SK-N-SH (cell line): ENCODE results near the gene AGBL3. TPM values are rescaled to one million over a fixed set of nuclear protein-coding genes. Genes with fewer than 3 reads are reported as not detected.

Source experiments
- CTCF ChIA-PET: fragments of 300-600, 350-600 bp; formaldehyde crosslinking; extraction: SDS; loops from one replicate; lab custom pipeline; 2021; lab: Yijun Ruan, JAX
- POLR2A ChIA-PET: fragments of 350-600 bp; sonication (Branson Sonifier 250); formaldehyde crosslinking; extraction: SDS; loops from one replicate; lab custom pipeline; 2020; ENCODE audit warnings: antibody characterized with exemption, inconsistent platforms; lab: Yijun Ruan, JAX
- DNase-seq: peaks from one replicate; pipeline ENCODE4 v3.0.0; 2012
- H2AFZ ChIP-seq: fragments of 200-600 bp; sonication (generic); 2 replicates; pipeline ENCODE4 v1.8.1; 2016; ENCODE audit warnings: antibody characterized with exemption, mild to moderate bottlenecking, low read depth
- H3F3A ChIP-seq: fragments of 200-600 bp; sonication (generic); replicated peaks from 2 replicates; pipeline ENCODE3; 2016; ENCODE audit warnings: antibody characterized with exemption, mild to moderate bottlenecking; ENCODE audit not compliant: insufficient read depth
- H3K27ac ChIP-seq, 2 experiments: fragments of 200-500 bp in 1 of 2; fragments of 200-600 bp in 1 of 2; sonication (Bioruptor generic) in 1 of 2; sonication (generic), shearing (Covaris generic) in 1 of 2; 2 replicates each; pipeline versions ENCODE4 v1.5.1 to v1.6.1; 2014 to 2016; ENCODE audit warnings: low read depth in 2 of 2, inconsistent platforms in 1 of 2, low read length in 1 of 2, mild to moderate bottlenecking in 1 of 2, mixed read lengths in 1 of 2
- H3K27me3 ChIP-seq: fragments of 200-600 bp; sonication (generic), shearing (Covaris generic); 2 replicates; pipeline ENCODE4 v1.6.1; 2016; ENCODE audit warnings: mixed run types; ENCODE audit not compliant: insufficient read depth
- H3K36me3 ChIP-seq, 2 experiments: fragments of 200-500 bp in 1 of 2; fragments of 200-600 bp in 1 of 2; sonication (Bioruptor generic) in 1 of 2; sonication (generic) in 1 of 2; replicated peaks in 1 of 2; 2 replicates each; pipeline versions ENCODE3 to v1.5.1; 2014 to 2016; ENCODE audit warnings: low read length in 1 of 2, mild to moderate bottlenecking in 1 of 2; ENCODE audit not compliant: insufficient read depth in 2 of 2, control insufficient read depth in 1 of 2
- H3K4me1 ChIP-seq, 2 experiments: fragments of 200-500 bp in 1 of 2; fragments of 200-600 bp in 1 of 2; sonication (Bioruptor generic) in 1 of 2; sonication (generic), shearing (Covaris generic) in 1 of 2; 2 replicates each; pipeline versions ENCODE4 v1.5.1 to v1.6.1; 2014 to 2016; ENCODE audit warnings: low read depth in 1 of 2, low read length in 1 of 2, mixed run types in 1 of 2; ENCODE audit not compliant: insufficient read depth in 2 of 2, control insufficient read depth in 1 of 2
- H3K4me2 ChIP-seq: fragments of 200-600 bp; sonication (generic), shearing (Covaris generic); 2 replicates; pipeline ENCODE4 v1.6.1; 2017; ENCODE audit warnings: mixed run types
- H3K4me3 ChIP-seq, 2 experiments: fragments of 200-500 bp in 1 of 2; fragments of 200-600 bp in 1 of 2; sonication (Bioruptor generic) in 1 of 2; sonication (generic), shearing (Covaris generic) in 1 of 2; 2 replicates each; pipeline versions ENCODE4 v1.5.1 to v1.8.1; 2014 to 2016; ENCODE audit warnings: low read depth in 2 of 2, inconsistent platforms in 1 of 2, low read length in 1 of 2, mild to moderate bottlenecking in 1 of 2, mixed read lengths in 1 of 2, moderate library complexity in 1 of 2
- H3K79me2 ChIP-seq: fragments of 200-600 bp; sonication (generic); 2 replicates; pipeline ENCODE4 v1.8.1; 2017; ENCODE audit warnings: mild to moderate bottlenecking; ENCODE audit not compliant: insufficient read depth
- H3K9ac ChIP-seq: fragments of 200-600 bp; sonication (generic); 2 replicates; pipeline ENCODE4 v1.6.1; 2017; ENCODE audit warnings: mixed run types
- H3K9me2 ChIP-seq: fragments of 200-600 bp; sonication (generic); 2 replicates; pipeline ENCODE4 v1.6.1; 2017; ENCODE audit warnings: mixed run types
- H3K9me3 ChIP-seq: fragments of 200-600 bp; sonication (generic); 2 replicates; pipeline ENCODE4 v1.6.1; 2017; ENCODE audit warnings: mixed run types, mild to moderate bottlenecking, moderate library complexity
- H4K20me1 ChIP-seq: fragments of 200-600 bp; sonication (generic); 2 replicates; pipeline ENCODE4 v1.6.1; 2017; ENCODE audit warnings: mild to moderate bottlenecking, mixed run types; ENCODE audit not compliant: insufficient read depth
- ELF1 ChIP-seq: IDR thresholded peaks from 2 replicates; pipeline ENCODE4 v1.4.0; 2012
- FOXJ3 ChIP-seq: sonication (generic); formaldehyde crosslinking; IDR thresholded peaks from 2 replicates; pipeline ENCODE4 v1.5.1; 2020; ENCODE audit warnings: mild to moderate bottlenecking, missing genetic modification reagents
- MEF2A ChIP-seq: IDR thresholded peaks from 2 replicates; pipeline ENCODE4 v1.4.0; 2012; ENCODE audit warnings: low read depth, borderline replicate concordance
- SIN3A ChIP-seq: IDR thresholded peaks from 2 replicates; pipeline ENCODE4 v1.6.1; 2012; ENCODE audit warnings: low read depth, mild to moderate bottlenecking, low read length, moderate library complexity, borderline replicate concordance
- TCF12 ChIP-seq: IDR thresholded peaks from 2 replicates; pipeline ENCODE4 v1.4.0; 2012
- YY1 ChIP-seq: IDR thresholded peaks from 2 replicates; pipeline ENCODE4 v1.4.0; 2012; ENCODE audit warnings: low read depth, mild to moderate bottlenecking
- WGBS: methylation state at CpG from one replicate; pipeline ENCODE4 v1.1.6; 2017; ENCODE audit warnings: low lambda C conversion rate; 5-methylcytosine and 5-hydroxymethylcytosine counted together
- polyA plus RNA-seq, 3 experiments: library from polyadenylated mRNA; depleted of rRNA; stranded (reverse); fragments of >200 nt; gene quantifications; 2 replicates each; pipeline ENCODE4 v1.2.3, GENCODE V29; 2012
- TF ChIP-seq, protein P1 (sequence below): IDR thresholded peaks from 2 replicates; pipeline ENCODE4 v1.4.0; 2012; ENCODE audit warnings: low read depth, borderline replicate concordance
- TF ChIP-seq, protein P2 (sequence below): fragments of 150-350 bp; IDR thresholded peaks from 2 replicates; pipeline ENCODE4 v1.6.1; 2017; ENCODE audit warnings: antibody characterized with exemption, low read length, low read depth, borderline replicate concordance
- TF ChIP-seq, protein P3 (sequence below): IDR thresholded peaks from 2 replicates; pipeline ENCODE4 v1.4.0; 2012; ENCODE audit warnings: low read depth, borderline replicate concordance
- TF ChIP-seq, protein P4 (sequence below): fragments of 200-600 bp; sonication (generic); IDR thresholded peaks from 2 replicates; pipeline ENCODE4 v1.6.1; 2017; ENCODE audit warnings: antibody characterized with exemption, mild to moderate bottlenecking, moderate library complexity

Gene AGBL3
- polyA plus RNA-seq, 1 of the 3 experiments (the other 2 are of a cell fraction) = 0.35 TPM

DNA sequence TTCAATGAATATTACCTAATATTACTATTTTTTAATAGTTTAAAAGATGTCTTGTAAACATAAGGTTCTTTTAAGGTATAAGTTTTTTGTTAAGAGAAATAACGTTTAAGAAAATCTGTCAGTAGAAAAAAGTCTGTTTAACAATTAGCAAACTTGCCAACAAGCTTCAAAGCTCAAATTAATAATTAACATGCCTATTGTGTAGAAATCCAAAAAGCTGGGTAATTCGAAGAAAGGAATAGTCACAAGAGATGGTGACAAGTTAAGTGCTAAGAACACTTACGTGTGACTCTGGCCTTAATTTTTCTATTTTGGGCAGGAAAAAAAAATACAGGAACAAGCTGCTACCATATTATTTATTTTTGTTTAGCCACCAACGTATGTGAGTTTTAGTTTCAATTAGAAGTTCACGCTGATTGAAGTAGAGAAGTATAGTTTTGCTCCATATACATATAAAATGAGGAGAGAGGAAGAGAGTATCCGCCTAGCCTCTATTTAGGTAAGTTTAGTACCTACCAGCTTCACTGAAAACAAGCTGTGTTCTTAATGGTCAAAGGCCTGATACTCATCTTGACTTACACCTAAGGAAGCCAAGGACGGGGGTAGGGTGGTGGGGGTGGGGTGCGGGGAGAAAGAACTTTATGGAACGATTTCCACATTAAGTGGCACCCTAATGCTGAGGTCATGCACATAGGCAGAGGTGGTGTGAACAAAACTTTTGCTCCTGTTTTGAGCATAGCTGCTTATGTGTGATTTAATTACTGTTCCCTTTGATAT lies 43.4 kb upstream of the AGBL3 start:
- Histone ChIP-seq H4K20me1 (no peaks in the 10 kb centered on the region), H3K36me3 (peaks cover 91 to 97% of the 10 kb centered on the region in 2 experiments), H3K27ac (peak overlapping the region in 1 of 2 experiments; percentile 48; a peak in 2 of 4 replicates), H3K9me3 (no peaks in the 10 kb centered on the region), H3K9ac (no peak overlapping the region)
- CTCF ChIA-PET = interaction anchor here (0.5 to 6.7 kb wide), 42 partner anchors 12 to 510 kb away, joined by 3 to 114 read pairs (median 4); partner anchors contain the start of gene BPGM
- TF ChIP-seq SIN3A (no peak), TCF12 (no peak), YY1 (no peak), FOXJ3 (no peak), ELF1 (no peak), MEF2A (no peak)
- TF ChIP-seq, protein P1, sequence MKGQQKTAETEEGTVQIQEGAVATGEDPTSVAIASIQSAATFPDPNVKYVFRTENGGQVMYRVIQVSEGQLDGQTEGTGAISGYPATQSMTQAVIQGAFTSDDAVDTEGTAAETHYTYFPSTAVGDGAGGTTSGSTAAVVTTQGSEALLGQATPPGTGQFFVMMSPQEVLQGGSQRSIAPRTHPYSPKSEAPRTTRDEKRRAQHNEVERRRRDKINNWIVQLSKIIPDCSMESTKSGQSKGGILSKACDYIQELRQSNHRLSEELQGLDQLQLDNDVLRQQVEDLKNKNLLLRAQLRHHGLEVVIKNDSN = no peak
- TF ChIP-seq, protein P2, sequence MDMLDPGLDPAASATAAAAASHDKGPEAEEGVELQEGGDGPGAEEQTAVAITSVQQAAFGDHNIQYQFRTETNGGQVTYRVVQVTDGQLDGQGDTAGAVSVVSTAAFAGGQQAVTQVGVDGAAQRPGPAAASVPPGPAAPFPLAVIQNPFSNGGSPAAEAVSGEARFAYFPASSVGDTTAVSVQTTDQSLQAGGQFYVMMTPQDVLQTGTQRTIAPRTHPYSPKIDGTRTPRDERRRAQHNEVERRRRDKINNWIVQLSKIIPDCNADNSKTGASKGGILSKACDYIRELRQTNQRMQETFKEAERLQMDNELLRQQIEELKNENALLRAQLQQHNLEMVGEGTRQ = no peak
- TF ChIP-seq, protein P3, sequence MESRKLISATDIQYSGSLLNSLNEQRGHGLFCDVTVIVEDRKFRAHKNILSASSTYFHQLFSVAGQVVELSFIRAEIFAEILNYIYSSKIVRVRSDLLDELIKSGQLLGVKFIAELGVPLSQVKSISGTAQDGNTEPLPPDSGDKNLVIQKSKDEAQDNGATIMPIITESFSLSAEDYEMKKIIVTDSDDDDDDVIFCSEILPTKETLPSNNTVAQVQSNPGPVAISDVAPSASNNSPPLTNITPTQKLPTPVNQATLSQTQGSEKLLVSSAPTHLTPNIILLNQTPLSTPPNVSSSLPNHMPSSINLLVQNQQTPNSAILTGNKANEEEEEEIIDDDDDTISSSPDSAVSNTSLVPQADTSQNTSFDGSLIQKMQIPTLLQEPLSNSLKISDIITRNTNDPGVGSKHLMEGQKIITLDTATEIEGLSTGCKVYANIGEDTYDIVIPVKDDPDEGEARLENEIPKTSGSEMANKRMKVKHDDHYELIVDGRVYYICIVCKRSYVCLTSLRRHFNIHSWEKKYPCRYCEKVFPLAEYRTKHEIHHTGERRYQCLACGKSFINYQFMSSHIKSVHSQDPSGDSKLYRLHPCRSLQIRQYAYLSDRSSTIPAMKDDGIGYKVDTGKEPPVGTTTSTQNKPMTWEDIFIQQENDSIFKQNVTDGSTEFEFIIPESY = no peak
- TF ChIP-seq, protein P4, sequence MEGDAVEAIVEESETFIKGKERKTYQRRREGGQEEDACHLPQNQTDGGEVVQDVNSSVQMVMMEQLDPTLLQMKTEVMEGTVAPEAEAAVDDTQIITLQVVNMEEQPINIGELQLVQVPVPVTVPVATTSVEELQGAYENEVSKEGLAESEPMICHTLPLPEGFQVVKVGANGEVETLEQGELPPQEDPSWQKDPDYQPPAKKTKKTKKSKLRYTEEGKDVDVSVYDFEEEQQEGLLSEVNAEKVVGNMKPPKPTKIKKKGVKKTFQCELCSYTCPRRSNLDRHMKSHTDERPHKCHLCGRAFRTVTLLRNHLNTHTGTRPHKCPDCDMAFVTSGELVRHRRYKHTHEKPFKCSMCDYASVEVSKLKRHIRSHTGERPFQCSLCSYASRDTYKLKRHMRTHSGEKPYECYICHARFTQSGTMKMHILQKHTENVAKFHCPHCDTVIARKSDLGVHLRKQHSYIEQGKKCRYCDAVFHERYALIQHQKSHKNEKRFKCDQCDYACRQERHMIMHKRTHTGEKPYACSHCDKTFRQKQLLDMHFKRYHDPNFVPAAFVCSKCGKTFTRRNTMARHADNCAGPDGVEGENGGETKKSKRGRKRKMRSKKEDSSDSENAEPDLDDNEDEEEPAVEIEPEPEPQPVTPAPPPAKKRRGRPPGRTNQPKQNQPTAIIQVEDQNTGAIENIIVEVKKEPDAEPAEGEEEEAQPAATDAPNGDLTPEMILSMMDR = no peak
- TF ChIP-seq, all 33 proteins: peak for 0
- H3K4me3 ChIP-seq = no peak overlapping the region
- no peak for DNase-seq
- no peak overlapping the region for H2AFZ ChIP-seq
- H3K79me2 ChIP-seq = peaks cover 56% of the 10 kb centered on the region
- no peaks in the 10 kb centered on the region for H3K27me3 ChIP-seq
- no peaks in the 10 kb centered on the region for H3K9me2 ChIP-seq
- H3K4me1 ChIP-seq = peaks cover 7 to 12% of the 10 kb centered on the region in 2 experiments; a peak in 2 of 4 replicates
- whole genome bisulfite sequencing = 92% methylated on average over 9 of the region's 9 CpGs
- H3K4me2 ChIP-seq = no peak overlapping the region
- peaks cover 53% of the 10 kb centered on the region for H3F3A ChIP-seq
- POLR2A ChIA-PET = interaction anchor here (0.5 to 0.8 kb wide), 2 partner anchors 46 to 297 kb away, joined by 3 read pairs; partner anchors contain the start of gene BPGM
